HCT116 (cell line): ENCODE measurements around the gene PPP2R5B. TPM values are rescaled to one million over a fixed set of nuclear protein-coding genes. Genes with fewer than 3 reads are reported as not detected.

Experiments
- ATAC-seq: fragments of 200-7000 bp; cut with Tn5 transposase; 2 replicates; pipeline ENCODE4 v1.9.1; 2020; ENCODE audit warnings: mild to moderate bottlenecking, moderate library complexity
- BruUV-seq: library from RNA; stranded (reverse); fragments of 400-500 nt; replicated peaks from 2 replicates; lab custom pipeline; 2021; lab: Mats Ljungman, UMichigan
- CTCF ChIA-PET: fragments of 300-600 bp; sonication (Branson Sonifier 250); formaldehyde crosslinking; loops from one replicate; lab custom pipeline; 2021; ENCODE audit warnings: antibody characterized with exemption; lab: Charles Lee
- POLR2A ChIA-PET: fragments of 300-600, 350-600 bp; sonication (Branson Sonifier 250); formaldehyde crosslinking; loops from one replicate; lab custom pipeline; 2021; ENCODE audit warnings: antibody characterized with exemption; lab: Charles Lee
- RAD21 ChIA-PET, 2 experiments: fragments of 300-600 bp; sonication (Branson Sonifier 250); formaldehyde crosslinking; loops; one replicate each; lab custom pipeline; 2023; ENCODE audit warnings: low total read pairs in 2 of 2; ENCODE audit not compliant: uncharacterized antibody in 2 of 2, unreplicated experiment in 2 of 2, low non-redundant PET in 1 of 2; lab: Charles Lee
- DNase-seq: peaks from one replicate; pipeline ENCODE4 v3.0.0-alpha.2; 2010; ENCODE audit warnings: low read depth, low spot score
- H2AFZ ChIP-seq: fragments of 200-600 bp; shearing (Covaris generic), sonication (generic); 2 replicates; pipeline ENCODE4 v1.6.1; 2017; ENCODE audit warnings: low read depth, mixed run types, mixed read lengths, antibody characterized with exemption, low read length; ENCODE audit not compliant: poor library complexity, severe bottlenecking
- H3K27ac ChIP-seq: 2 replicates; pipeline ENCODE4 v1.5.1; 2012; ENCODE audit warnings: low read depth, low read length
- H3K27me3 ChIP-seq: fragments of 200-600 bp; sonication (generic); 2 replicates; pipeline ENCODE4 v1.6.1; 2016; ENCODE audit warnings: mixed run types, low read length, mixed read lengths; ENCODE audit not compliant: insufficient read depth
- H3K36me3 ChIP-seq, 2 experiments: fragments of 200-500 bp in 1 of 2; fragments of 200-600 bp in 1 of 2; sonication (Bioruptor generic) in 1 of 2; sonication (generic) in 1 of 2; 2 replicates each; pipeline versions ENCODE4 v1.5.1 to v1.6.1; 2014 to 2016; ENCODE audit warnings: low read length in 2 of 2, inconsistent platforms in 1 of 2, mixed read lengths in 1 of 2, mixed run types in 1 of 2; ENCODE audit not compliant: insufficient read depth in 2 of 2, control insufficient read depth in 1 of 2
- H3K4me1 ChIP-seq, 2 experiments: fragments of 200-600 bp in 1 of 2; sonication (generic) in 1 of 2; 2 replicates each; pipeline versions ENCODE4 v1.5.1 to v1.6.1; 2012 to 2017; ENCODE audit warnings: low read length in 2 of 2, inconsistent platforms in 1 of 2, mild to moderate bottlenecking in 1 of 2, mixed read lengths in 1 of 2, mixed run types in 1 of 2, moderate library complexity in 1 of 2; ENCODE audit not compliant: insufficient read depth in 2 of 2, control insufficient read depth in 1 of 2
- H3K4me2 ChIP-seq: fragments of 200-600 bp; sonication (generic); 2 replicates; pipeline ENCODE4 v1.6.1; 2017; ENCODE audit warnings: mixed run types, low read length, mixed read lengths
- H3K4me3 ChIP-seq, 2 experiments: fragments of 200-600 bp in 1 of 2; sonication (generic) in 1 of 2; replicated peaks in 1 of 2; 2 replicates each; pipeline ENCODE4 v1.5.1; 2011 to 2016; ENCODE audit warnings: low read length in 2 of 2, control low read depth in 1 of 2, low read depth in 1 of 2, mild to moderate bottlenecking in 1 of 2, mixed read lengths in 1 of 2, mixed run types in 1 of 2
- H3K79me2 ChIP-seq: fragments of 200-600 bp; sonication (generic); 2 replicates; pipeline ENCODE4 v1.6.1; 2017; ENCODE audit warnings: mild to moderate bottlenecking, mixed run types, low read length, moderate library complexity, mixed read lengths; ENCODE audit not compliant: insufficient read depth
- H3K9ac ChIP-seq: fragments of 200-600 bp; sonication (generic); 2 replicates; pipeline ENCODE4 v1.6.1; 2016; ENCODE audit warnings: low read length, mixed read lengths
- H3K9me2 ChIP-seq: fragments of 200-600 bp; sonication (generic), shearing (Covaris generic); 2 replicates; pipeline ENCODE4 v1.6.1; 2017; ENCODE audit warnings: mixed run types, mild to moderate bottlenecking, moderate library complexity; ENCODE audit not compliant: insufficient read depth
- H3K9me3 ChIP-seq, 2 experiments: fragments of 200-500 bp in 1 of 2; fragments of 200-600 bp in 1 of 2; sonication (Bioruptor generic) in 1 of 2; sonication (generic) in 1 of 2; 2 replicates each; pipeline ENCODE4 v1.6.1; 2014 to 2017; ENCODE audit warnings: low read length in 2 of 2, mixed read lengths in 2 of 2, inconsistent platforms in 1 of 2, low read depth in 1 of 2, mild to moderate bottlenecking in 1 of 2, mixed run types in 1 of 2, moderate library complexity in 1 of 2; ENCODE audit not compliant: control insufficient read depth in 1 of 2, insufficient read depth in 1 of 2
- H4K20me1 ChIP-seq: fragments of 200-600 bp; sonication (generic), shearing (Covaris generic); 2 replicates; pipeline ENCODE4 v1.6.1; 2017; ENCODE audit warnings: mixed run types, mild to moderate bottlenecking, moderate library complexity; ENCODE audit not compliant: insufficient read depth
- CBX3 ChIP-seq: IDR thresholded peaks from 2 replicates; pipeline ENCODE4 v1.6.1; 2012; ENCODE audit warnings: low read depth
- CEBPB ChIP-seq: IDR thresholded peaks from 2 replicates; pipeline ENCODE4 v1.6.1; 2012; ENCODE audit warnings: low read depth
- EZH2phosphoT487 ChIP-seq: fragments of 200-600 bp; IDR thresholded peaks from 2 replicates; pipeline ENCODE4 v1.6.1; 2018; ENCODE audit warnings: antibody characterized with exemption, borderline replicate concordance
- FOSL1 ChIP-seq: IDR thresholded peaks from 2 replicates; pipeline ENCODE4 v1.6.1; 2012; ENCODE audit warnings: low read depth
- JUND ChIP-seq: IDR thresholded peaks from 2 replicates; pipeline ENCODE4 v1.6.1; 2012
- POLR2A ChIP-seq: IDR thresholded peaks from 2 replicates; pipeline ENCODE4 v1.7.0; 2011; ENCODE audit warnings: borderline replicate concordance; ENCODE audit not compliant: insufficient read depth, insufficient read length; ENCODE audit errors: extremely low read depth
- RAD21 ChIP-seq: IDR thresholded peaks from 2 replicates; pipeline ENCODE4 v1.6.1; 2012; ENCODE audit warnings: low read depth, mild to moderate bottlenecking
- SP1 ChIP-seq: IDR thresholded peaks from 2 replicates; pipeline ENCODE4 v1.6.1; 2012; ENCODE audit warnings: low read depth
- SRF ChIP-seq: IDR thresholded peaks from 2 replicates; pipeline ENCODE4 v1.6.1; 2012; ENCODE audit warnings: low read depth
- TCF7L2 ChIP-seq: IDR thresholded peaks from 2 replicates; pipeline ENCODE4 v1.7.0; 2011; ENCODE audit warnings: borderline replicate concordance, inconsistent platforms; ENCODE audit not compliant: insufficient read depth, insufficient read length; ENCODE audit errors: extremely low read depth
- YY1 ChIP-seq: IDR thresholded peaks from 2 replicates; pipeline ENCODE4 v1.6.1; 2011; ENCODE audit warnings: low read length, low read depth, moderate library complexity, mild to moderate bottlenecking; ENCODE audit not compliant: insufficient replicate concordance; ENCODE audit errors: extremely low read depth
- ZFX ChIP-seq: fragments of 450-650 bp; IDR thresholded peaks from 2 replicates; pipeline ENCODE4 v1.6.1; 2017
- ZNF274 ChIP-seq: fragments of 200-500 bp; sonication (Bioruptor generic); IDR thresholded peaks from 2 replicates; pipeline ENCODE4 v1.6.1; 2014; ENCODE audit warnings: mild to moderate bottlenecking, low read depth, low read length, inconsistent platforms
- intact Hi-C: fragments of 100-400 bp; cut with micrococcal nuclease; formaldehyde crosslinking; loops from 2 replicates; pipeline ENCODE4 v1.10.0; 2022
- total RNA-seq: library from RNA; stranded (reverse); gene quantifications from one replicate; pipeline ENCODE4 v1.2.1, GENCODE V29; 2021; ENCODE audit not compliant: unreplicated experiment
- TF ChIP-seq, protein P1 (sequence below): IDR thresholded peaks from 2 replicates; pipeline ENCODE4 v1.6.1; 2012; ENCODE audit warnings: low read depth
- TF ChIP-seq, protein P2 (sequence below): IDR thresholded peaks from 2 replicates; pipeline ENCODE4 v1.6.1; 2012
- TF ChIP-seq, protein P3 (sequence below), 3 experiments: fragments of 200-600 bp in 1 of 3; sonication (generic) in 1 of 3; IDR thresholded peaks in 2 of 3; conservative IDR thresholded peaks in 1 of 3; 2 replicates each; pipeline ENCODE4 v1.5.1; 2012 to 2017; ENCODE audit warnings: low read depth in 2 of 3, low read length in 2 of 3, antibody characterized with exemption in 1 of 3, borderline replicate concordance in 1 of 3, control low read depth in 1 of 3, mild to moderate bottlenecking in 1 of 3, mixed read lengths in 1 of 3, mixed run types in 1 of 3, moderate library complexity in 1 of 3; ENCODE audit not compliant: insufficient read depth in 1 of 3
- TF ChIP-seq, protein P4 (sequence below): IDR thresholded peaks from 2 replicates; pipeline ENCODE4 v1.6.1; 2011; ENCODE audit warnings: mild to moderate bottlenecking, low read length, moderate library complexity; ENCODE audit not compliant: insufficient replicate concordance; ENCODE audit errors: extremely low read depth

Gene PPP2R5B
- total RNA-seq, 1 experiment from 2014 or later = 10.9 TPM

DNA sequence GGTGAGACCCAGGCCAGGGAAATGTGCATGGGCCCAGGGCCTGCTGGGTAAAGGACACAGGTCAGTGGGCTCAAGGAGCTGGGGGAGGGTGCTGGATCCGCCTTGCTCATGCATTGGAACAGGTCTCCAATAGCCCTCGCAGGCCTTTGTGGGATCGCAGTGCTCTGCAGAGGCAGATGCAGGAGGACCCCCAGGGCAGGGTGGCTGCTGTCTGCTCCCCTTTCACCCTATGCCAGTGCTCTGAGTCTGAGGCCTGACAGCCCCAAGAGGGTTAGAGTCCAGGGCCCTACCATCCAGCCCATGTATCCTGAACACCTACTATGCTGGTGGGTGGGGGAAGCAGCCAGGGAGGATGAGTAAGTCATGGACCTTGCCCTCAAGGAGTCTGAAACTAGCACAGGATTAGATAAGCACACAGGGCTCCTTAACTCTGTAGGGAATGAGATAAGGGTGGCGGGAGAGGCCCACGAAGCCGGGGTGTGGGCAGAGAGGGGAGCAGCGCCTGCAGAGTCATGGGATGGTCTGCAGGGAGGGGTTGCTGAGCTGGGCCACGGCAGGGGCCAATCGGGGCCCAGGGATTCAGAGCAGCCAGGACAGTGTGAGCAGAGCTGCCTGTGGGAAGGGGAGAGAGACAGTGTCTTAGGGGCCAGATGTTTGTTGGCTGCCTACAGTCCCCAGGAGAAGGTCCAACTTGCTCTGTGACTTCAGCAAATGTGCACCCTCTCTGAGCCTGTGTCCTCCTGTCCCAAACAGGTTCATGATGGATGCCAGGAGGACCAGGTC is 35.6 kb upstream of the PPP2R5B start:
- intact Hi-C loops = loop anchor here (5.0 kb wide), 1 partner anchor 102 kb away; no protein-coding TSS in a partner anchor
- Histone ChIP-seq H3K4me1 (peaks cover 7 to 39% of the 10 kb centered on the region in 2 experiments; a peak in 3 of 4 replicates), H4K20me1 (no peaks in the 10 kb centered on the region), H3K27ac (no peak overlapping the region; the same call in 1 of the 2 replicates), H3K9ac (peak overlapping the region; percentile 5; the same call in 1 of the 2 replicates), H3K4me3 (no peak overlapping the region), H3K9me3 (no peaks in the 10 kb centered on the region), H3K79me2 (no peaks in the 10 kb centered on the region), H3K27me3 (no peaks in the 10 kb centered on the region), H2AFZ (no peak overlapping the region), H3K4me2 (peak overlapping the region; percentile 89), H3K36me3 (no peaks in the 10 kb centered on the region), H3K9me2 (no peaks in the 10 kb centered on the region)
- TF ChIP-seq SRF (no peak), POLR2A (no peak), SP1 (no peak), TCF7L2 (no peak), YY1 (no peak), ZNF274 (no peak), CBX3 (no peak), JUND (no peak), RAD21 (no peak), ZFX (no peak), FOSL1 (no peak), EZH2phosphoT487 (no peak), CEBPB (no peak)
- TF ChIP-seq, protein P1, sequence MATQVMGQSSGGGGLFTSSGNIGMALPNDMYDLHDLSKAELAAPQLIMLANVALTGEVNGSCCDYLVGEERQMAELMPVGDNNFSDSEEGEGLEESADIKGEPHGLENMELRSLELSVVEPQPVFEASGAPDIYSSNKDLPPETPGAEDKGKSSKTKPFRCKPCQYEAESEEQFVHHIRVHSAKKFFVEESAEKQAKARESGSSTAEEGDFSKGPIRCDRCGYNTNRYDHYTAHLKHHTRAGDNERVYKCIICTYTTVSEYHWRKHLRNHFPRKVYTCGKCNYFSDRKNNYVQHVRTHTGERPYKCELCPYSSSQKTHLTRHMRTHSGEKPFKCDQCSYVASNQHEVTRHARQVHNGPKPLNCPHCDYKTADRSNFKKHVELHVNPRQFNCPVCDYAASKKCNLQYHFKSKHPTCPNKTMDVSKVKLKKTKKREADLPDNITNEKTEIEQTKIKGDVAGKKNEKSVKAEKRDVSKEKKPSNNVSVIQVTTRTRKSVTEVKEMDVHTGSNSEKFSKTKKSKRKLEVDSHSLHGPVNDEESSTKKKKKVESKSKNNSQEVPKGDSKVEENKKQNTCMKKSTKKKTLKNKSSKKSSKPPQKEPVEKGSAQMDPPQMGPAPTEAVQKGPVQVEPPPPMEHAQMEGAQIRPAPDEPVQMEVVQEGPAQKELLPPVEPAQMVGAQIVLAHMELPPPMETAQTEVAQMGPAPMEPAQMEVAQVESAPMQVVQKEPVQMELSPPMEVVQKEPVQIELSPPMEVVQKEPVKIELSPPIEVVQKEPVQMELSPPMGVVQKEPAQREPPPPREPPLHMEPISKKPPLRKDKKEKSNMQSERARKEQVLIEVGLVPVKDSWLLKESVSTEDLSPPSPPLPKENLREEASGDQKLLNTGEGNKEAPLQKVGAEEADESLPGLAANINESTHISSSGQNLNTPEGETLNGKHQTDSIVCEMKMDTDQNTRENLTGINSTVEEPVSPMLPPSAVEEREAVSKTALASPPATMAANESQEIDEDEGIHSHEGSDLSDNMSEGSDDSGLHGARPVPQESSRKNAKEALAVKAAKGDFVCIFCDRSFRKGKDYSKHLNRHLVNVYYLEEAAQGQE = no peak
- TF ChIP-seq, protein P2, sequence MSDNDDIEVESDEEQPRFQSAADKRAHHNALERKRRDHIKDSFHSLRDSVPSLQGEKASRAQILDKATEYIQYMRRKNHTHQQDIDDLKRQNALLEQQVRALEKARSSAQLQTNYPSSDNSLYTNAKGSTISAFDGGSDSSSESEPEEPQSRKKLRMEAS = no peak
- TF ChIP-seq, protein P3, sequence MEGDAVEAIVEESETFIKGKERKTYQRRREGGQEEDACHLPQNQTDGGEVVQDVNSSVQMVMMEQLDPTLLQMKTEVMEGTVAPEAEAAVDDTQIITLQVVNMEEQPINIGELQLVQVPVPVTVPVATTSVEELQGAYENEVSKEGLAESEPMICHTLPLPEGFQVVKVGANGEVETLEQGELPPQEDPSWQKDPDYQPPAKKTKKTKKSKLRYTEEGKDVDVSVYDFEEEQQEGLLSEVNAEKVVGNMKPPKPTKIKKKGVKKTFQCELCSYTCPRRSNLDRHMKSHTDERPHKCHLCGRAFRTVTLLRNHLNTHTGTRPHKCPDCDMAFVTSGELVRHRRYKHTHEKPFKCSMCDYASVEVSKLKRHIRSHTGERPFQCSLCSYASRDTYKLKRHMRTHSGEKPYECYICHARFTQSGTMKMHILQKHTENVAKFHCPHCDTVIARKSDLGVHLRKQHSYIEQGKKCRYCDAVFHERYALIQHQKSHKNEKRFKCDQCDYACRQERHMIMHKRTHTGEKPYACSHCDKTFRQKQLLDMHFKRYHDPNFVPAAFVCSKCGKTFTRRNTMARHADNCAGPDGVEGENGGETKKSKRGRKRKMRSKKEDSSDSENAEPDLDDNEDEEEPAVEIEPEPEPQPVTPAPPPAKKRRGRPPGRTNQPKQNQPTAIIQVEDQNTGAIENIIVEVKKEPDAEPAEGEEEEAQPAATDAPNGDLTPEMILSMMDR (IDR thresholded peaks at IDR 0.05 in 2 of 3, conservative IDR thresholded peaks at IDR 0.05 in 1 of 3; ENCODE audit: borderline replicate concordance in 1 of 3, insufficient read depth in 1 of 3, low read depth in 2 of 3, low read length in 2 of 3) = no peak
- TF ChIP-seq, protein P4, sequence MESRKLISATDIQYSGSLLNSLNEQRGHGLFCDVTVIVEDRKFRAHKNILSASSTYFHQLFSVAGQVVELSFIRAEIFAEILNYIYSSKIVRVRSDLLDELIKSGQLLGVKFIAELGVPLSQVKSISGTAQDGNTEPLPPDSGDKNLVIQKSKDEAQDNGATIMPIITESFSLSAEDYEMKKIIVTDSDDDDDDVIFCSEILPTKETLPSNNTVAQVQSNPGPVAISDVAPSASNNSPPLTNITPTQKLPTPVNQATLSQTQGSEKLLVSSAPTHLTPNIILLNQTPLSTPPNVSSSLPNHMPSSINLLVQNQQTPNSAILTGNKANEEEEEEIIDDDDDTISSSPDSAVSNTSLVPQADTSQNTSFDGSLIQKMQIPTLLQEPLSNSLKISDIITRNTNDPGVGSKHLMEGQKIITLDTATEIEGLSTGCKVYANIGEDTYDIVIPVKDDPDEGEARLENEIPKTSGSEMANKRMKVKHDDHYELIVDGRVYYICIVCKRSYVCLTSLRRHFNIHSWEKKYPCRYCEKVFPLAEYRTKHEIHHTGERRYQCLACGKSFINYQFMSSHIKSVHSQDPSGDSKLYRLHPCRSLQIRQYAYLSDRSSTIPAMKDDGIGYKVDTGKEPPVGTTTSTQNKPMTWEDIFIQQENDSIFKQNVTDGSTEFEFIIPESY = no peak
- DNase-seq = no peak
- RAD21 ChIA-PET = interaction anchor here in 1 of 2 experiments (1.2 kb wide), 1 partner anchor 42 kb away, joined by 3 read pairs; no protein-coding TSS in a partner anchor
- POLR2A ChIA-PET = interaction anchor here (1.2 kb wide), 1 partner anchor 34 kb away, joined by 4 read pairs; no protein-coding TSS in a partner anchor
- no peak for ATAC-seq
- no TSS peak for BruUV-seq
- CTCF ChIA-PET = interaction anchor here (2.3 to 10.8 kb wide), 2 partner anchors 40 to 45 kb away, joined by 10 to 112 read pairs; partner anchors contain the start of gene CDC42BPG
